Esophagus muscularis mucosa (tissue), 4 donors: ENCODE data around the gene AATF. TPM values are rescaled to one million over a fixed set of nuclear protein-coding genes. Genes with fewer than 3 reads are reported as not detected.

Source experiments
- DNase-seq: peaks from one replicate; pipeline ENCODE4 v3.0.0-alpha.2; 2017; ENCODE audit errors: extremely low spot score
- H3K27ac ChIP-seq, 4 donors: fragments of 200-600 bp; sonication (generic); replicated peaks in 1 of 4; 1 replicate in 3 of 4; 2 replicates in 1 of 4; pipeline ENCODE4 v1.5.1; 2016 to 2019; ENCODE audit warnings: mild to moderate bottlenecking in 1 of 4
- H3K27me3 ChIP-seq, 4 donors: fragments of 200-600 bp; sonication (generic); one replicate each; pipeline versions ENCODE4 v1.5.1 to v1.6.0; 2016 to 2019
- H3K36me3 ChIP-seq, 4 donors: fragments of 200-600 bp; sonication (generic); one replicate each; pipeline ENCODE4 v1.5.1; 2016 to 2019
- H3K4me1 ChIP-seq, 4 donors: fragments of 200-600 bp; sonication (generic); one replicate each; pipeline ENCODE4 v1.5.1; 2016 to 2019
- H3K4me3 ChIP-seq, 4 donors: fragments of 200-600 bp; sonication (generic); 1 replicate in 2 of 4; 2 replicates in 2 of 4; pipeline ENCODE4 v1.5.1; 2016 to 2019; ENCODE audit warnings: mild to moderate bottlenecking in 4 of 4, moderate library complexity in 1 of 4
- H3K9me3 ChIP-seq, 4 donors: fragments of 200-600 bp; sonication (generic); 1 replicate in 3 of 4; 2 replicates in 1 of 4; pipeline ENCODE4 v1.5.1; 2016 to 2019
- CTCF ChIP-seq, 3 experiments: fragments of 200-600 bp in 2 of 3; fragments of 450-650 bp in 1 of 3; sonication (generic) in 2 of 3; IDR thresholded peaks; one replicate each; pipeline ENCODE4 v1.5.1; 2017 to 2019; ENCODE audit warnings: antibody characterized with exemption in 3 of 3, mild to moderate bottlenecking in 2 of 3, moderate library complexity in 1 of 3
- EP300 ChIP-seq: sonication (generic); formaldehyde crosslinking; IDR thresholded peaks from one replicate; pipeline ENCODE4 v1.6.1; 2017; ENCODE audit warnings: antibody characterized with exemption
- POLR2A ChIP-seq: fragments of 450-650 bp; IDR thresholded peaks from one replicate; pipeline ENCODE4 v1.6.1; 2017; ENCODE audit warnings: antibody characterized with exemption, moderate library complexity, mild to moderate bottlenecking, low read depth
- POLR2AphosphoS5 ChIP-seq, 2 donors: sonication (generic); formaldehyde crosslinking; IDR thresholded peaks; one replicate each; pipeline ENCODE4 v1.6.1; 2017; ENCODE audit warnings: antibody characterized with exemption in 2 of 2
- WGBS: methylation state at CpG from one replicate; pipeline ENCODE4 v1.1.5; 2018; 5-methylcytosine and 5-hydroxymethylcytosine counted together
- intact Hi-C: fragments of 100-400 bp; cut with DNase I; formaldehyde crosslinking; loops from one replicate; pipeline ENCODE4 v1.15.1; 2023
- total RNA-seq, 4 donors: library from RNA; depleted of rRNA; stranded (reverse); fragments of >200 nt; gene quantifications; one replicate each; pipeline versions ENCODE4 v1.1.0 to v1.2.1, GENCODE V29; 2016

Gene AATF
- total RNA-seq, 4 donors from 2014 or later, result 37.8 to 55.7 (median 45.3) TPM

- Histone ChIP-seq H3K27ac (no peak overlapping the region), H3K9me3 (no peaks in the 10 kb centered on the region), H3K4me1 (peaks cover 0 to 7% (median 2%) of the 10 kb centered on the region in 4 donors), H3K27me3 (no peaks in the 10 kb centered on the region), H3K36me3 (peaks cover 0 to 31% (median 3%) of the 10 kb centered on the region in 4 donors), H3K4me3 (no peak overlapping the region)
- DNase-seq, result no peak
- 94% methylated on average over 8 of the region's 8 CpGs for WGBS
- TF ChIP-seq POLR2AphosphoS5 (IDR thresholded peaks at IDR 0.05) (no peak), POLR2A (no peak), CTCF (IDR thresholded peaks at IDR 0.05) (no peak), EP300 (no peak)
- intact Hi-C loops, result no loop called here
Measured at GRCh38 chr17:37025238-37025637, 76.5 kb downstream of the AATF start.

- Histone ChIP-seq H3K27me3 (no peaks in the 10 kb centered on the region), H3K4me1 (peaks cover 0 to 7% (median 2%) of the 10 kb centered on the region in 4 donors), H3K4me3 (no peak overlapping the region), H3K36me3 (peaks cover 0 to 26% (median 3%) of the 10 kb centered on the region in 4 donors), H3K27ac (no peak overlapping the region), H3K9me3 (no peaks in the 10 kb centered on the region)
- WGBS, result 97% methylated on average over 2 of the region's 2 CpGs
- intact Hi-C loops, result no loop called here
- TF ChIP-seq POLR2A (no peak), POLR2AphosphoS5 (IDR thresholded peaks at IDR 0.05) (no peak), CTCF (IDR thresholded peaks at IDR 0.05) (no peak), EP300 (no peak)
- peak; percentile 37 for DNase-seq
Measured at GRCh38 chr17:37025847-37026530, 77.2 kb downstream of the AATF start.

GRCh38 chr17:37026531-37026869 lies 77.7 kb downstream of the AATF start:
- 100% methylated on average over 1 of the region's 1 CpG for WGBS
- Histone ChIP-seq H3K4me1 (peaks cover 0 to 7% (median 2%) of the 10 kb centered on the region in 4 donors), H3K4me3 (no peak overlapping the region), H3K27ac (no peak overlapping the region), H3K9me3 (no peaks in the 10 kb centered on the region), H3K27me3 (no peaks in the 10 kb centered on the region), H3K36me3 (peaks cover 0 to 26% (median 4%) of the 10 kb centered on the region in 4 donors)
- intact Hi-C loops, result no loop called here
- peak; percentile 7 for DNase-seq
- no peak for TF ChIP-seq POLR2AphosphoS5 (IDR thresholded peaks at IDR 0.05)
- no peak for TF ChIP-seq EP300
- TF ChIP-seq POLR2A, result no peak
- TF ChIP-seq CTCF (IDR thresholded peaks at IDR 0.05), result no peak

- no peaks in the 10 kb centered on the region for H3K9me3 ChIP-seq
- H3K27me3 ChIP-seq, result no peaks in the 10 kb centered on the region
- DNase-seq, result no peak
- intact Hi-C loops, result no loop called here
- no peak overlapping the region for H3K27ac ChIP-seq
- H3K4me1 ChIP-seq, result peaks cover 0 to 7% (median 2%) of the 10 kb centered on the region in 4 donors
- 95% methylated on average over 4 of the region's 4 CpGs for WGBS
- H3K36me3 ChIP-seq, result peaks cover 0 to 37% (median 10%) of the 10 kb centered on the region in 4 donors
- H3K4me3 ChIP-seq, result no peak overlapping the region
- TF ChIP-seq POLR2AphosphoS5 (IDR thresholded peaks at IDR 0.05), result no peak
- no peak for TF ChIP-seq POLR2A
- TF ChIP-seq CTCF (IDR thresholded peaks at IDR 0.05), result no peak
Measured at GRCh38 chr17:37028040-37028439, 79.3 kb downstream of the AATF start.
